Fibroblast of lung (primary cell): ENCODE data around the gene NAP1L4. TPM values are rescaled to one million over a fixed set of nuclear protein-coding genes. Genes with fewer than 3 reads are reported as not detected.

Experiments used
- DNase-seq, 2 donors: peaks; one replicate each; pipeline versions ENCODE4 v3.0.0 to v3.0.0-alpha.2; 2010; ENCODE audit warnings: low read depth in 2 of 2
- H2AFZ ChIP-seq: 2 replicates; pipeline ENCODE4 v1.5.1; 2012; ENCODE audit warnings: low read length, control low read depth, inconsistent platforms
- H3K27ac ChIP-seq: 2 replicates; pipeline ENCODE4 v1.5.1; 2011; ENCODE audit warnings: low read length, control low read depth; ENCODE audit not compliant: insufficient read depth
- H3K27me3 ChIP-seq: 2 replicates; pipeline ENCODE4 v1.5.1; 2011; ENCODE audit warnings: mild to moderate bottlenecking, low read length; ENCODE audit not compliant: control insufficient read depth, insufficient read depth
- H3K36me3 ChIP-seq: 2 replicates; pipeline ENCODE4 v1.5.1; 2011; ENCODE audit warnings: low read length; ENCODE audit not compliant: control insufficient read depth, insufficient read depth
- H3K4me1 ChIP-seq: 2 replicates; pipeline ENCODE4 v1.5.1; 2011; ENCODE audit warnings: low read length; ENCODE audit not compliant: control insufficient read depth, insufficient read depth; ENCODE audit errors: extremely low read depth
- H3K4me2 ChIP-seq: 2 replicates; pipeline ENCODE4 v1.5.1; 2011; ENCODE audit warnings: low read length, control low read depth; ENCODE audit not compliant: insufficient read depth; ENCODE audit errors: extremely low read depth
- H3K4me3 ChIP-seq, 4 experiments: fragments of 200-600 bp in 1 of 4; sonication (generic) in 1 of 4; replicated peaks in 1 of 4; 2 replicates each; pipeline ENCODE4 v1.5.1; 2011 to 2016; ENCODE audit warnings: low read length in 4 of 4, low read depth in 3 of 4, mild to moderate bottlenecking in 3 of 4, control low read depth in 2 of 4, inconsistent platforms in 1 of 4, mixed read lengths in 1 of 4; ENCODE audit not compliant: insufficient read depth in 1 of 4; ENCODE audit errors: control extremely low read depth in 1 of 4
- H3K79me2 ChIP-seq: 2 replicates; pipeline ENCODE4 v1.5.1; 2012; ENCODE audit warnings: mild to moderate bottlenecking, low read length, inconsistent platforms; ENCODE audit not compliant: control insufficient read depth, insufficient read depth
- H3K9ac ChIP-seq: 2 replicates; pipeline ENCODE4 v1.5.1; 2011; ENCODE audit warnings: mild to moderate bottlenecking, low read length, control low read depth; ENCODE audit not compliant: insufficient read depth
- H3K9me3 ChIP-seq: 2 replicates; pipeline ENCODE4 v1.5.1; 2012; ENCODE audit warnings: low read depth, low read length; ENCODE audit not compliant: control insufficient read depth, insufficient read depth
- H4K20me1 ChIP-seq: 2 replicates; pipeline ENCODE4 v1.5.1; 2011; ENCODE audit warnings: low read length; ENCODE audit not compliant: control insufficient read depth, insufficient read depth; ENCODE audit errors: extremely low read depth
- CTCF ChIP-seq, 2 donors: IDR thresholded peaks in 1 of 2; conservative IDR thresholded peaks in 1 of 2; 1 replicate in 1 of 2; 2 replicates in 1 of 2; pipeline ENCODE4 v1.5.1; 2011 to 2012; ENCODE audit warnings: low read length in 2 of 2, control low read depth in 1 of 2, inconsistent platforms in 1 of 2, low read depth in 1 of 2, mild to moderate bottlenecking in 1 of 2
- EZH2 ChIP-seq: IDR thresholded peaks from 2 replicates; pipeline ENCODE4 v1.5.1; 2012; ENCODE audit warnings: low read length, control low read depth, mild to moderate bottlenecking; ENCODE audit errors: missing control alignments
- polyA plus RNA-seq, 2 donors: library from polyadenylated mRNA; depleted of rRNA in 1 of 2; stranded (reverse) in 1 of 2; unstranded in 1 of 2; fragments of >200 nt; gene quantifications; 2 replicates each; pipeline ENCODE4 v1.2.1, GENCODE V29; 2011 to 2012; ENCODE audit warnings: missing spikeins in 1 of 2
- total RNA-seq: library from RNA; depleted of rRNA; stranded (reverse); fragments of >200 nt; gene quantifications from 2 replicates; pipeline ENCODE4 v1.2.1, GENCODE V29; 2014

Gene NAP1L4
- total and polyA plus RNA-seq, 2 donors (not counting 1 experiment from before 2014, with no cell fraction given) = 79.5 to 113 TPM

GRCh38 chr11:2974272-2974671 lies 17.9 kb downstream of the NAP1L4 start:
- H3K79me2 ChIP-seq = peaks cover 23% of the 10 kb centered on the region
- no peak overlapping the region for H3K27ac ChIP-seq
- H3K9me3 ChIP-seq = no peaks in the 10 kb centered on the region
- H3K27me3 ChIP-seq = no peaks in the 10 kb centered on the region
- H4K20me1 ChIP-seq = no peaks in the 10 kb centered on the region
- no peak for TF ChIP-seq EZH2
- no peak for TF ChIP-seq CTCF (conservative IDR thresholded peaks at IDR 0.05 in 1 of 2, IDR thresholded peaks at IDR 0.05 in 1 of 2; ENCODE audit: low read depth in 1 of 2, low read length in 2 of 2)
- DNase-seq = no peak
- no peak overlapping the region for H3K4me3 ChIP-seq
- H3K9ac ChIP-seq = no peak overlapping the region
- no peak overlapping the region for H3K4me2 ChIP-seq
- H3K36me3 ChIP-seq = peaks cover 7% of the 10 kb centered on the region
- H2AFZ ChIP-seq = no peak overlapping the region
- no peaks in the 10 kb centered on the region for H3K4me1 ChIP-seq

GRCh38 chr11:2968341-2968900 lies 23.7 kb downstream of the NAP1L4 start:
- DNase-seq = no peak
- H3K4me2 ChIP-seq = no peak overlapping the region
- H3K79me2 ChIP-seq = peaks cover 20% of the 10 kb centered on the region
- no peak overlapping the region for H3K27ac ChIP-seq
- no peaks in the 10 kb centered on the region for H3K27me3 ChIP-seq
- no peak overlapping the region for H3K4me3 ChIP-seq
- H2AFZ ChIP-seq = no peak overlapping the region
- H3K9ac ChIP-seq = no peak overlapping the region
- no peaks in the 10 kb centered on the region for H3K9me3 ChIP-seq
- no peaks in the 10 kb centered on the region for H3K4me1 ChIP-seq
- TF ChIP-seq CTCF (conservative IDR thresholded peaks at IDR 0.05 in 1 of 2, IDR thresholded peaks at IDR 0.05 in 1 of 2; ENCODE audit: low read depth in 1 of 2, low read length in 2 of 2) = no peak
- TF ChIP-seq EZH2 = no peak
- H3K36me3 ChIP-seq = peaks cover 26% of the 10 kb centered on the region
- H4K20me1 ChIP-seq = no peaks in the 10 kb centered on the region

- TF ChIP-seq CTCF (conservative IDR thresholded peaks at IDR 0.05 in 1 of 2, IDR thresholded peaks at IDR 0.05 in 1 of 2; ENCODE audit: low read depth in 1 of 2, low read length in 2 of 2) (no peak), EZH2 (no peak)
- Histone ChIP-seq H2AFZ (no peak overlapping the region), H3K27ac (no peak overlapping the region), H3K27me3 (no peaks in the 10 kb centered on the region), H4K20me1 (no peaks in the 10 kb centered on the region), H3K9me3 (no peaks in the 10 kb centered on the region), H3K4me2 (no peak overlapping the region), H3K9ac (no peak overlapping the region), H3K4me3 (no peak overlapping the region), H3K79me2 (peaks cover 26% of the 10 kb centered on the region), H3K36me3 (peaks cover 35% of the 10 kb centered on the region), H3K4me1 (no peaks in the 10 kb centered on the region)
- DNase-seq = no peak
Observed at GRCh38 chr11:2964782-2965181, 27.3 kb downstream of the NAP1L4 start.
